22Rv1 (cell line): ENCODE data around the gene MTM1.
A peak's percentile ranks its signal among the peaks of the same experiment; 100 is the strongest.

Experiments
- H3K27ac ChIP-seq: fragments of 450-650 bp; 2 replicates; pipeline ENCODE4 v1.5.1; 2017
- ZFX ChIP-seq: fragments of 450-650 bp; IDR thresholded peaks from 2 replicates; pipeline ENCODE4 v1.6.1; 2017; ENCODE audit warnings: antibody characterized with exemption, borderline replicate concordance
- TF ChIP-seq, protein P1 (sequence below): fragments of 450-650 bp; IDR thresholded peaks from 2 replicates; pipeline ENCODE4 v1.5.1; 2017; ENCODE audit warnings: mild to moderate bottlenecking

MTM1 gene

DNA sequence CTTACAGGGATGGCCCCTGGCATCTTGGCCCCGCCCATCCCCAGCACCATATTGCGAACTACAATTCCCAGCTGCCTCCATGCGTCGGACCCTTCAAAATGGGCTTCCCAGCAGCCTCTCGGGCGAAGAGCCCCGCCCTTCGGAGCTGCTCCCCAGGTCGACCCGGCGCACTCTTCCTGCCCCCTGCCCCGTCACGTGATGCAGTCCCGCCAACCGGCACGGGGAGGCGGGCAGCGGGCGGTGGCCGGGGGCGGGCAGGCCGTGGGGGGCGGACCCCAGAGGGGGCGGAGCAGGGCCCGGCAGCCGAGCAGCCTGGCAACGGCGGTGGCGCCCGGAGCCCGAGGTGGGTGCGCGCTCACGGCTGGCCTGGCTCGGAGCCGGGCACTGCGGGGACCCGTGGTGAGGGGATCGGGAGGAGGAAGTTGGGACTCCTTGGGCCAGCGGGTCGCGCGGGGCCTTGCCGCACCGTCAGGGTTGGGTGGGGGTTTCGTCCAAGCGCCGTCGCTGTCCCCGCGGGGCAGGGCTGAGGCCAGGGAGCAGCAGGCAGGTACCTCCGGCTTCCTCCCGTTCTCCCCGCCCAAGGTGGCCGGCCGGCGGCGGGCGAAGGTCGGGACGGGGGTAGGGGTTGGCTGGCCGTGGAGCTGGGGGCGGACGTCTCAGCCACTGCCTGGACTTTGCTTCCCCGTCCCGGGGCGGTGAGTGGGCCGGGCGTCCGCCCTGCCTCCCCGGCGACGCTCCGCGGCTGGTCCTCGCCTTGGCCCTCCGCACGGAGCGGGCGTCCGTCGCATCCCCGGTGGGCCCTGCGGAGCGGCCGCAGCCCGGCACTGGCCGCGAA lies at the start of gene MTM1:
Gene MTM1, plus strand, starts transcription at position 302 of the 835 bp plus-strand sequence. CDS start 23,994 bp downstream, outside the sequence.
- peak within 1 kb of the TSS; percentile 58 for H3K27ac ChIP-seq
- TF ChIP-seq, protein P1, sequence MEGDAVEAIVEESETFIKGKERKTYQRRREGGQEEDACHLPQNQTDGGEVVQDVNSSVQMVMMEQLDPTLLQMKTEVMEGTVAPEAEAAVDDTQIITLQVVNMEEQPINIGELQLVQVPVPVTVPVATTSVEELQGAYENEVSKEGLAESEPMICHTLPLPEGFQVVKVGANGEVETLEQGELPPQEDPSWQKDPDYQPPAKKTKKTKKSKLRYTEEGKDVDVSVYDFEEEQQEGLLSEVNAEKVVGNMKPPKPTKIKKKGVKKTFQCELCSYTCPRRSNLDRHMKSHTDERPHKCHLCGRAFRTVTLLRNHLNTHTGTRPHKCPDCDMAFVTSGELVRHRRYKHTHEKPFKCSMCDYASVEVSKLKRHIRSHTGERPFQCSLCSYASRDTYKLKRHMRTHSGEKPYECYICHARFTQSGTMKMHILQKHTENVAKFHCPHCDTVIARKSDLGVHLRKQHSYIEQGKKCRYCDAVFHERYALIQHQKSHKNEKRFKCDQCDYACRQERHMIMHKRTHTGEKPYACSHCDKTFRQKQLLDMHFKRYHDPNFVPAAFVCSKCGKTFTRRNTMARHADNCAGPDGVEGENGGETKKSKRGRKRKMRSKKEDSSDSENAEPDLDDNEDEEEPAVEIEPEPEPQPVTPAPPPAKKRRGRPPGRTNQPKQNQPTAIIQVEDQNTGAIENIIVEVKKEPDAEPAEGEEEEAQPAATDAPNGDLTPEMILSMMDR = no peak
- no peak for TF ChIP-seq ZFX

DNA sequence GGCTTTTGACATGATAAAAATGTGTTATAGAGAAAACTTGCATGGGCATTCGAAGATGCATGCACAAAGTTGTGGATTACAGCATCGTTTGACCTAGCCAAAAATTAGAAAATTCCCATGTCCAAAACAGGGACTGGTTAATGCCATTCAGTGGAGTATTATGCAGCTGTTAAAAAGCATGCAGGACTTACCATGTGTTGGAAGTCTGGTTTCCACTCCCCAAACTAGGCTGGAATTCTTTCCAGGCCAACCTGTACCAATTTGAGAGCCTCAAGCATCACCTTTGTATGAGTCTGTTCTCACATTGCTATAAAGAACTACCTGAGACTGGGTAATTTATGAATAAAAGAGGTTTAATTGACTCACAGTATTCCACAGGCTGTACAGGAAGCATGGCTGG lies 45.9 kb upstream of the MTM1 start:
- no peak overlapping the region for H3K27ac ChIP-seq
- TF ChIP-seq, protein P1 = no peak
- TF ChIP-seq ZFX = no peak

DNA sequence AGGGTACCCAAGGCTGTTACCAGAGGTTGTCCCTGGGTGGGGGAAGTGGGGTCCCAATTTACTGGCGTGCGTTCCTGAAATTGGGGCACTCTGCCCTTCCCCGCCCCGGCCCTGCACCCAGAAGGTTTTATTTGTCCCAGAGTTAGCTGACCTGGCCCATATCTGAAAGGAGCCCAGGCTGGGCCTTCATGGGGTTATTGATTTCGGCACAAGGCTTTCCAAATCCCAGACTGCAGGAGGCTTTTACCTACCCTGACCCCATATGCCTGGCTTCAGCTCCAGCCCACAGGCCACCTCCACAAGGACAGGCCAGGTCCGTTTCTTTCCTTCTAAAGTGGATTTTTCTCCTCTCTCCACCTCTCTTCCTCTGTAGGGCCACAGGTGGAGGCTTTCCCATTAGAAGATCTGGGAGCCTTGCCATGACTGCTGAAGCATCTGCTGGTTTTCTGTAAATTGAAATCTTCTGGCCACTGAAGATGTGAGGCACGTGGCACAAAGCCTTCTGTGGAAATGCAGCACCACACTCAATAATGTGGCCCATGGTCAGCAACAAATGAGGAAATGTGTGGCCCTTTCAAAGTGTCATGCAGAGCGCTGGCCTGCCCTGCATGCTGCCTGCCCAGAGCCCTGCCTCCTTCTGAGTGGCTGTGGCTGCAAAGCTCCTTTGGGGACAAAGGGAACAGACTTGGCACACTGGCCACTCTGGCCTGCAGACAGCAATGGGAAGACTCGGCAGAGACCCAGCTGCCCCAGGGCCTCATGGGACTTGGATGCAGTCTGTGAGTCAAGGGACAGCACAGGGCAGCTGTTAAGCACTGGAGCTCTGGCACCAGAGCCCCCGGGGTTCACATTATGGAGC lies 43.1 kb upstream of the MTM1 start:
- no peak for TF ChIP-seq ZFX
- TF ChIP-seq, protein P1 = no peak
- H3K27ac ChIP-seq = no peak overlapping the region

DNA sequence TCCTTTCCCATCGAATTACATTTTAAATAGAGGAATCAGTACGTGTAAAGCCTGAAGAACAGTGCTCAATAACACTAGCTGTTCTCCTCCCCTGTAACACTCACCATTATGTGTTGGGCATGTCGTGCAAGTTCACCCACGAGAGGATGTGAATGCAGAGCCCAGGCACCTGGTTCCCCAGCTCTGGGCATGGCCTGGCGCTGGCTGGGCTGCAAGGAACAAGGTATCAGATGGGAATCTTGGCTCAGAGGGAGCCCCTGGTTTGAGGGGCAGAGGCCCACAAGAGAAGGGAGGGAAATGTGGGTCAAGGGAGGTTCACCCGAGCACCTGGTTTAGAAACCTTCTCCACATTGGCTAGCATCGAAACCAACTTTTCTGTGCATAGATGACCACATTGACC lies 41.7 kb upstream of the MTM1 start:
- TF ChIP-seq, protein P1 = no peak
- no peak for TF ChIP-seq ZFX
- no peak overlapping the region for H3K27ac ChIP-seq

DNA sequence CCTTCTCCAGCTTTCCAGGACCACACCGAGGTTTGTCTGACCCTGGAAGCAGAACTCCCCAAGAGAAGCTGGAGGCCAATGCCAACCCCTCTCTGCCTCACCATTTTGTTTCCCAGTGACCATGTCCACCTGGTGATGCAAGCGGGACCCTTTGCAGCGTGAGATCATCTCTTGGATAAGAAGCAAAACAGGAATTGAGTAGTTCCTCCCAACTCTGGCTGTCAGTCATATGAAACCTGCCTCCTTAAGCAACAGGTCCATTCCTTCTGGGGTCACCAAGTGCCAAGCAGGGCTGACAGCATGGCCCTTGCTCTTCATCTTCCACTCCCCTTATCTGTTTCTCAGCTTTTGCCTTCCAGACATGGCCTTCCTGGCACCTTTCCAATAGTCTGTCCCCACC lies 41.3 kb upstream of the MTM1 start:
- TF ChIP-seq, protein P1 = no peak
- no peak for TF ChIP-seq ZFX
- no peak overlapping the region for H3K27ac ChIP-seq

DNA sequence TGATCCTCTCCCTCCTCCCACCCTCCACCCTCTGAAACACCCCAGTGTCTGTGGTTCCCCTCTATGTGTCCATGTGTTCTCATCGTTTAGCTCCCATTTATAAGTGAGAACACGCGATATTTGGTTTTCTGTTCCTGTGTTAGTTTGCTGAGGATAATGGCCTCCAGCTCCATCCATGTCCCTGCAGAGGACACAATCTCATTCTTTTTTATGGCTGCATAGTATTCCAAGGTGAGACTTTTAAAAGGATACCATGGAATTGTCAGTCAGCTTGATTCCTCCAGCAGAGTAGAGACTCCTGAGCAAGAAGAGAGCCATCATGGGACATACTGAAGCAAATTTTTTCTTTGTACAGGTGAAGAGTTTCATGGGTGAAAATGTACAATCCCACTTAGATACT lies 38.8 kb upstream of the MTM1 start:
- H3K27ac ChIP-seq = no peak overlapping the region
- TF ChIP-seq ZFX = no peak
- TF ChIP-seq, protein P1 = no peak

DNA sequence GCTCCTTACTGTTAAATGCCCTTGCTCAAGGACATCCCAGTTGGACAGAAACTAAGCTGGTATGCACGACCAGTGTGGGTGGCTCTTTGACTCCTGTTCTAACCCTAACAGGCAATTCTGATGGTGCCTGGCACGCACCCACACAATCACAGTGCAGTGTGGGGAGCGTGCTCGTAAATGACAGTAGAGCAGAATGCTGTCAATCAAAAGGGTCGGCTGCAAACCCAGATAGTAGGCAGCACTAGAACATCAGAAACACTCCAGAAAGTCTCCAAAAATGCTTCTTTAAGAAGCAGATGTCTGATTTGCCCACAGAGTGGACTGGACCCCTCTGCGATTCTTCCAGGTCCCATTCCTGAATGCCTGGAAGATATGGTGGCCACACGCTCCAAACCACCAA lies 37.6 kb upstream of the MTM1 start:
- H3K27ac ChIP-seq = no peak overlapping the region
- TF ChIP-seq, protein P1 = no peak
- TF ChIP-seq ZFX = no peak
